ENCODE results near the gene NDUFA5. TPM values are rescaled to one million over a fixed set of nuclear protein-coding genes. Genes with fewer than 3 reads are reported as not detected.

Gene NDUFA5
- total and polyA plus RNA-seq, 12 donors = 39.4 to 289 (median 138) TPM

DNA sequence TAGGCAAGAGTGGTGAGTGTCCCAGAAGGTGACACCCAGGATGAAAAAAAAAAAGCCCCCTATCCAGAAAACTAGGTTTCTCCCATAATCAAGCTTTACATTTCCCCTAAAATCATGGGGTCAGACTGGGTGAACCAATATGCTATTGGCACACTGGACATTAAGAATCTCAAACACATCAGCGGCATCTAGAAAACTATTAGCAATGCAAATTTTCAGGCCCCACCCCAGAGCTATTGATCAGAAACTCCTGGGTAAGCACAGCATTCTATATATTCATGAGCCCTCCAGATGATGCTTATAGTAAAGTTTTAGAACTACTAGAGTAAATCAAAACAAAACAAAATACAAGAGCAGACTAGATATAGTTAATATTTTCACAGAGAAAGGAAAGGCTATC, 59.6 kb downstream of the NDUFA5 start:
- intact Hi-C loops (cut with DNase I) = no loop called here
- no peaks in the 10 kb centered on the region for H3K27me3 ChIP-seq
- H3K4me3 ChIP-seq = no peak overlapping the region
- H3K36me3 ChIP-seq (replicated peaks in 1 of 2) = no peaks in the 10 kb centered on the region
- 88 to 100% (median 95%) methylated on average over 1 of the region's 1 CpG for WGBS, 4 donors
- H3K4me1 ChIP-seq (replicated peaks in 1 of 2) = peaks cover 11 to 20% of the 10 kb centered on the region in 2 donors
- H3K27ac ChIP-seq = no peak overlapping the region
- no peak for DNase-seq
- H3K9me3 ChIP-seq (replicated peaks in 1 of 3) = no peaks in the 10 kb centered on the region
- TF ChIP-seq POLR2A (IDR thresholded peaks at IDR 0.05) (no peak), CTCF (IDR thresholded peaks at IDR 0.05) (no peak)

DNA sequence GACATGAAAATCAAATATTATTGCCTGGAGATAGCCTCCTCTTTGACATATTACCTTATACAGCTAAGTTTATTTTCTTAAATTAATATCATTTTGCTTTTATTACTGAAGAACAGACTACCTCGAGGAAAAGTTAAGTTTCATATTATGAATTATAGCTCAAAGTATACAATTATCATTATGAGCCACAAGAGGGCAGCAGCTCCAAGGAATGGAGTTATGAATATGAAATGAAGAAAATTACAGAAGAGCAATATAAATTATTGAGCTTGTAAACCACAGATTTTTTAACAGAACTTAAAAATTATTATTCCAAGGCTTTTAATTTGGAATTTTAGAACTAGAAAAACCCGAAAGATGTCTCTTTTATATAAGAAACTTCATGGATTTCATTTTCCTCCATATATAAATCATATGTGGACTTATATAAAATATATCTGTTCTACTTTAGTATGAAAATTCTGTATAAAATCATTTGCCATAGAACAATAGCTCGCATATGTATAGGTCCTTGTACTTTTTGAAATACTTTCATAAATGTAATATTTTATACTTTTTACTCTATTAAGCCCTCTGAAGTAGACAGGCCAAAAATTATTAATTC, 63.3 kb downstream of the NDUFA5 start:
- Histone ChIP-seq H3K27ac (no peak overlapping the region), H3K4me3 (peak overlapping the region in 1 of 4 donors; percentile 12), H3K4me1 (replicated peaks in 1 of 2) (peaks cover 0 to 8% of the 10 kb centered on the region in 2 donors), H3K9me3 (replicated peaks in 1 of 3) (no peaks in the 10 kb centered on the region), H3K27me3 (no peaks in the 10 kb centered on the region), H3K36me3 (replicated peaks in 1 of 2) (no peaks in the 10 kb centered on the region)
- WGBS, 4 donors = 3 to 7% (median 4%) methylated on average over 3 of the region's 3 CpGs
- TF ChIP-seq CTCF (IDR thresholded peaks at IDR 0.05) (peak; percentile 55 to 86 (median 76)), POLR2A (IDR thresholded peaks at IDR 0.05) (no peak)
- intact Hi-C loops (cut with DNase I) = no loop called here
- peak in 6 of 7 donors; percentile 22 to 62 (median 48) for DNase-seq

DNA sequence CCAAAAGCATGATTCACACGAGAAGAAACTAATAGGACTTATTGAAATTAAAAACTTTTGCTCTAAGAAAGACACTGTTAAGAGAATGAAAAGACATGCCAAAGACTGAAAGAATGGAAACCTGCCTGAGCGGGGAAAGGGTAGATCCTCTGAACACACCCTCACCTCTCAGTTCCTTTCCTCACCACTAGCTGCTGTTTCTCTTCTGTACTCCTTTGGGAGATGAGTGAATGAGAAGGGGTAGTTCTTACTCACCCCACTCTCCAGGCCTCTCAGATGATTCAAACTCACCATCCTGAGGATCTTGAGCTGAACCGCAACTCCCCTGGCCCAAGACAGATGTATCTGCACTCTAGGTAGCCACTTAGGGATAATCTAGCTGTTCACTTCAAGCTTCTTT, 65.1 kb downstream of the NDUFA5 start:
- H3K9me3 ChIP-seq (replicated peaks in 1 of 3) = no peaks in the 10 kb centered on the region
- H3K4me3 ChIP-seq = no peak overlapping the region
- H3K36me3 ChIP-seq (replicated peaks in 1 of 2) = no peaks in the 10 kb centered on the region
- intact Hi-C loops (cut with DNase I) = no loop called here
- 78 to 85% (median 82%) methylated on average over 3 of the region's 3 CpGs for WGBS, 4 donors
- H3K4me1 ChIP-seq (replicated peaks in 1 of 2) = peaks cover 0 to 7% of the 10 kb centered on the region in 2 donors
- H3K27ac ChIP-seq = no peak overlapping the region
- no peak for DNase-seq
- no peaks in the 10 kb centered on the region for H3K27me3 ChIP-seq
- no peak for TF ChIP-seq CTCF (IDR thresholded peaks at IDR 0.05)
- no peak for TF ChIP-seq POLR2A (IDR thresholded peaks at IDR 0.05)

Other genes with a start within 250 kb of the NDUFA5 start
- gene IQUB, start 23.2 kb downstream of the NDUFA5 start, total RNA-seq = 1 to 10 TPM in 8 of 9 donors, under 1 TPM in 1; 0.86 to 3.9 (median 1.9) TPM
- gene IQUB, start 23.2 kb downstream of the NDUFA5 start, polyA plus RNA-seq = under 1 TPM; 0.54 to 0.99 (median 0.64) TPM
- gene ASB15, start 44.0 kb upstream of the NDUFA5 start, total RNA-seq = not detected
- gene ASB15, start 44.0 kb upstream of the NDUFA5 start, polyA plus RNA-seq = not detected
- under 1 TPM in 2 of 9 donors, not detected in 7; 0.18 to 0.24 TPM for gene LMOD2, start 98.0 kb upstream of the NDUFA5 start, total RNA-seq
- under 1 TPM in 1 of 3 donors, not detected in 2; 0.16 TPM for gene LMOD2, start 98.0 kb upstream of the NDUFA5 start, polyA plus RNA-seq
- 10 to 100 TPM; 16.4 to 52.1 (median 34.4) TPM for gene WASL, start 191.2 kb upstream of the NDUFA5 start, total RNA-seq
- gene WASL, start 191.2 kb upstream of the NDUFA5 start, polyA plus RNA-seq = 10 to 100 TPM; 12.2 to 44.0 (median 17.9) TPM

Data from adrenal gland (tissue), 12 donors.